Epithelial cell of proximal tubule (primary cell): ENCODE data around the gene HEG1. TPM values are rescaled to one million over a fixed set of nuclear protein-coding genes. Genes with fewer than 3 reads are reported as not detected.

Experiments used
- DNase-seq: peaks from one replicate; pipeline ENCODE4 v3.0.0-alpha.2; 2011; ENCODE audit warnings: low read depth
- H3K4me3 ChIP-seq: 2 replicates; pipeline ENCODE4 v1.5.1; 2011; ENCODE audit warnings: low read depth, mild to moderate bottlenecking, low read length
- CTCF ChIP-seq: conservative IDR thresholded peaks from 2 replicates; pipeline ENCODE4 v1.5.1; 2012; ENCODE audit warnings: low read depth, mild to moderate bottlenecking, low read length
- total RNA-seq: library from RNA; depleted of rRNA; stranded (reverse); fragments of >200 nt; gene quantifications from 2 replicates; pipeline ENCODE4 v1.2.3, GENCODE V29; 2015

Gene HEG1
- total RNA-seq, 1 donor from 2014 or later, result 17.6 TPM

DNA sequence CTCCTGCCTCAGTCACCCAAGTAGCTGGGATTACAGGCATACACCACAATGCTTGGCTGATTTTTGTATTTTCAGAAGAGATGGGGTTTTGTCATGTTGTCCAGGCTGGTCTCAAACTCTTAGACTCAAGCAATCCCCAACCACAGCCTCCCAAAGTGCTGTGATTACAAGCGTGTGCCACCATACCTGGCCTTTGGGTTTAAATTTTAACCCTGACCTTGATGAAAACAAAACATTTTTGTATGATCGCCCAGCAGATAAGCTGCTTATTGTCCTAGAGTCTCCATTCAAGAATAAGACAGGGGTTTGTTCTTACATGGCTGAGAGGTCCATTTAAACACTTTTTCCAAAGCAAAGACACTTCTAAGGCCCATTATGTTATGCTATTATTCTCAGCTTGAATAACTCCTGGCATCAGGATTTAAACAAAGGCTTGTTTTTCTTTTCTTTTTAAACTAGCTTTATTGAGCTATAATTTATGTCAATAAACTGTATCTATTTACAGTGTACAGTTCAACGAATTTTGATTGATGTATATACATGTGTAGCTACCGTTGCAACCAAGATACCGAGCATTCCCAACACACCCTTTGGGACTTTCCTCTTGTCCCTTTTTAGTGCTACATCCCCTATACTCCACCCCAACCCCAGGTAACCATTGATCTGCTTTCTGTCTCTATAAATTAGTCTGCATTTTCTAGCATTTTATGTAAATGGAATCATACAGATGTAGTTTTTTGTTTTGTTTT lies 119.8 kb downstream of the HEG1 start:
- no peak overlapping the region for H3K4me3 ChIP-seq
- TF ChIP-seq CTCF, result no peak
- DNase-seq, result no peak

GRCh38 chr3:124935264-124935663 lies 120.5 kb downstream of the HEG1 start:
- no peak for DNase-seq
- TF ChIP-seq CTCF, result no peak
- no peak overlapping the region for H3K4me3 ChIP-seq

DNA sequence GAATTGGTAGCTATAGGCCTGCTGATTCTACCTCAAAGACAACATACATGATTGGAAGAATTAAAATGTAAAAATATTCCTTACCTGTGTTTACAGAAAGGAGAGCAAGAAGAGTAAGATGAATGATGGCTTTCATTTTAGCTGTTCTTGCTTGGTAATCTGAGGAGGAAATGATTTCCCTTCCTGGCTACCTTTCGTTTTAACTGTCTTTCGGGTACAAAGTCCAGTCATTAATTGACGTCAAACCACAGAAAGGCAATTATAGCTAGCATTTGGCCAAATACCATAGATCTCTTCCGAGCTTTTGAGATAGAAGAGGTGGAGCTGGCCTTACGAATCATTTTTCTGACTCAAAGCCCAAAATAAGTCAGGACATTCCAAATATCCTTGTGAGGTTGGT lies 121.2 kb downstream of the HEG1 start, which contains the start of gene MUC13:
Gene MUC13 (minus strand): TSS at position 175 of the 400 bp plus-strand sequence. CDS start 39 bp downstream, at position 136.
- DNase-seq, result no peak
- no peak for TF ChIP-seq CTCF
- no peak within 1 kb of the TSS for H3K4me3 ChIP-seq

- no peak overlapping the region for H3K4me3 ChIP-seq
- TF ChIP-seq CTCF, result peak; percentile 84
- no peak for DNase-seq
Measured at GRCh38 chr3:124928333-124929202, 127.2 kb downstream of the HEG1 start.

DNA sequence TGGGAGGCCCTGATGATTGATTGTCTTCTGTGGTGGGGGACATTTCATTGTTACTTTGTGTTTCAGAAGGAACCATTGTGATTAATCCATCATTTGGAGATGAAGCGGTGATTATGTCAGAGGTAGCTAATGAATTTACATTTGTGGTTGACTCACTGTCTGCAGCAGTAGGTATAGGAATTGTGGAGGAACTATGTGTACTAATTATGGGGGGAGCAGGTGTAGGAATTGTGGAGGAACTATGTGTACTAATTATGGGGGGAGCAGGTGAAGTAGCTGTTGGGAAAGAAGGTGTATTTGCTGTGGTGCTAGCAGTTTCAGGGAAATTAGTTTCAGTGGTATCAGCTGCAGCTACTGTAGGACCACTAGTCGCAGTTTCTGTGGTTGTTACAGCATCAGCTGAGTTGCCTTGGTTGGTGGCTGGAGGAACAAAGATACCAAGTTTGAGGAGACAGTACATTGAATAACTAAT lies 128.2 kb downstream of the HEG1 start:
- no peak for TF ChIP-seq CTCF
- H3K4me3 ChIP-seq, result no peak overlapping the region
- DNase-seq, result no peak

GRCh38 chr3:124926426-124927101 lies 129.2 kb downstream of the HEG1 start:
- no peak for DNase-seq
- no peak for TF ChIP-seq CTCF

More at GRCh38 chr3:124926426-124927101, 129.2 kb downstream of the HEG1 start:
- no peak overlapping the region for H3K4me3 ChIP-seq
